HG03558 (cell line): Measurements from ENCODE around the gene PRM2.

Experiments
- ATAC-seq: cut with Tn5 transposase; IDR thresholded peaks from one replicate; pipeline ENCODE4 v1.9.1; 2021; ENCODE audit warnings: moderate number of reproducible peaks; ENCODE audit not compliant: unreplicated experiment; ENCODE audit errors: extremely low read depth

Gene PRM2

DNA sequence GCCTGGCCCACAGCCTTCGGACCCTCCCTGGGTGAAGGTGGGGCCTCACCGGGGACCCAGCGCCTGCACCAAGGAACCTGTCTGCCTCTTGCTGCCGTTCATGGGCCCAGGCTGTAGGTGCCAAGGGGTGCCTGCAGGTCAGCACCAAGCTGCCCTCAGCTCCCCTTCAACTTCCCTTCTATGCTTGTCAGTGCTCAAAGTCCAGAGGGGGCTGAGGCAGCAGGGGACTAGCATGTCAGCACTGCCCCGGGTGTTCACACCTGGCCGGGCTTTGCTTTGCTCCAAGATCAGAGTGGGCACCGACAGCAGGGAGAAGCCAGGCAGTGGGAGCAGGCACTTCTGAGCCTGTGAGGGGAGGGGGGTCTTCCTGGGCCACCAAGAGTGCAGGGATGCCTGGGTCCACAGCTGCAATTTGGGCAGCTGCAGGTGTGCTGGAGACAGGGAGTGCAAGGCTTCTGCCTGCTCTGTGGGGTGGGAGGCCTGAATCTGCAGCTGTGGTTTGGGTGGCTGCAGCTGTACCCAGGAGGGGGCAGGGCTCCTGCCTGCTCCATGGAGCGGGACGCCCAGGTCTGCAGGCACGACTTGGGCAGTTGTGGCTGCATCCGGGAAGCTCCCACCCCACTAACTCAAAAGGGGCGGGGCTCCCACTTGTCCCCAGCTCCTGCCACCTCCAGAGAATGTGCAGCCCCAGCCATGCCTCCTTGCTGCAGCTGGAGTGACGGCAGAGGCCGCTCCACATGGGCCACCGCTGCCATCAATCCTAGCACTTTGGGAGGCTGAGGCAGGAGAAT, 32.4 kb upstream of the PRM2 start:
- no peak for ATAC-seq

DNA sequence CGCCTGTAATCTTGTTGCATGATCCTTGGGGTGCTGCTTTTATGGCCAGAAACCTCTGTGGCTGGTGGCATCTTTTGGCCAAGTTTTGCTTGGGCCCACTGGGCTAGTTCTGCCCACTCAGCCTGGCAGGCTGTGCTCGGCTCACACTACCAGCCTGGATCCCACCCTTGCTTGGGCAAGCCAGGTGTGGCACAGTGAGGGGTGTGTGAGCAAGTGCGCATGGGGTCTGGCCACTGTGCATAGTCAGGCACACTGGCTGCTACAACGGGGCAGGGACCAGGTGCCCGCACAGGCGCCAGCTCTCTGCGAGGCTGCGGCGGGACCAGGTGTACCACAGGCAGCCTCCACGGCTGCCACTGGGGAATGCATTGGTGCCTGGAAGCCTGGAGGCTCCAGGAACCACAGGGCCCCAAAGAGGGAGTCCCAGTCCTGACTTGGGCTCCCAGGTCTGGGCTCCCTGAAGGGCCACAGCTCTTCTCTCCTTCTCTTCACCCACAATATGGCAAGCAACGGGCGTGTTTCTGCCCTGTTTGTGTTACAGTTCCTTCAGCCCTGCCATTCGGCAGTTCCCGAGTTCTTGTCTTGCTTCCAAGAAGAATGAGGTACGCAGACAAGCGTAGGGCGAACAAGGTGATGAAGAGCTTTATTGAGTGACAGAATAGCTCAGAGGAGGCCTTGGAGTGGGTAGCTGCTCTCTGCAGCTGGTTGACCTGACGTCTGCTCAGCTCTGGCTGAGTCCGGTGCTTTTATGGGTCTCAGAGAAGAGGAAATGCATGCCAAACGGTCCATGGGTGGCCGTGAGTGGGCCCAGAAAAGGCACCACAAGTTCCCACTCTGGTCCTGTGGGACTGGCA, 31.6 kb upstream of the PRM2 start:
- ATAC-seq, result no peak

DNA sequence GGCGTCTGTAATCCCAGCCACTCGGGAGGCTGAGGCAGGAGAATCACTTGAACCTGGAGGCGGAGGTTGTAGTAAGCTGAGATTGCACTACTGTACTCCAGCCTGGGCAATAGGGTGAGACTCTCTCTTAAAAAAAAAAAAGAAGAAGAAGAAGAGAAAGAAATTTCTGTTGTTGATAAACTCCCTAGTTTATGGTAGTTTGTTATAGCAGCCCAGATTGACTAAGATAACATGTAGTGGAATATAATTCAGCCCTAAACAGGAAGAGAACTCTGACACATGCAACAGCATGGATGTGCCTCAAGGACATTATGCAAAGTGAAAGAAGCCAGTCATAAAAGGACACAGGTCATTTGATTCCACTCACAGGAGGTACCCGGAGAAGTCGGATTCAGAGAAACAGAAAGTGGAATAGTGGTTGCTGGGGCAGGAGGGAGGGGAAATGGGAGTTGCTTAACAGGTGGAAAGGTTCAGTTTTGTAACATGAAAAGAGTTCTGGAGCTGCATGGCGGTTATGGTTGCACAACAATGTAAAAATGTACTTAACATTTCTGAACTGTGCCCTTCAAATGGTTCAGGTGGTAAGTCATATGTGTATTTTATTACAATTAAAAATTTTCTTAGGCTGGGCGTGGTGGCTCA, 30.8 kb upstream of the PRM2 start:
- ATAC-seq, result no peak

DNA sequence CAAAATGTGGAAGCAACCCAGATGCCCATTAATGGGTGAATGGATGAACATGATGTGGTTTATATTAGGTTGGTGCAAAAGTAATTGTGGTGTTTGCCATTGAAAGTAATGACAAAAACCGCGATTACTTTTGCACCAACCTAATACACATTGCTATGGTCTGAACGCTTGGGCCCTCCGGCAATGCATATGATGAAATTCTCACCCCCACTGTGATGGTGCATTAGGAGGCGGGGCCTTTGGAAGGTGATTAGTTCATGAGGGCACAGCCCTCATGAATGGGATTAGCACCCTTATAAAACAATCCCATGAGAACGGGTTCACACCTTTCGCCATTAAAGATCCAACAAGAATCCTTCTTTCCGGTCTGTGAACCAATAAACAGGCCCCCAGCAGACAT, 30.1 kb upstream of the PRM2 start:
- ATAC-seq, result no peak

DNA sequence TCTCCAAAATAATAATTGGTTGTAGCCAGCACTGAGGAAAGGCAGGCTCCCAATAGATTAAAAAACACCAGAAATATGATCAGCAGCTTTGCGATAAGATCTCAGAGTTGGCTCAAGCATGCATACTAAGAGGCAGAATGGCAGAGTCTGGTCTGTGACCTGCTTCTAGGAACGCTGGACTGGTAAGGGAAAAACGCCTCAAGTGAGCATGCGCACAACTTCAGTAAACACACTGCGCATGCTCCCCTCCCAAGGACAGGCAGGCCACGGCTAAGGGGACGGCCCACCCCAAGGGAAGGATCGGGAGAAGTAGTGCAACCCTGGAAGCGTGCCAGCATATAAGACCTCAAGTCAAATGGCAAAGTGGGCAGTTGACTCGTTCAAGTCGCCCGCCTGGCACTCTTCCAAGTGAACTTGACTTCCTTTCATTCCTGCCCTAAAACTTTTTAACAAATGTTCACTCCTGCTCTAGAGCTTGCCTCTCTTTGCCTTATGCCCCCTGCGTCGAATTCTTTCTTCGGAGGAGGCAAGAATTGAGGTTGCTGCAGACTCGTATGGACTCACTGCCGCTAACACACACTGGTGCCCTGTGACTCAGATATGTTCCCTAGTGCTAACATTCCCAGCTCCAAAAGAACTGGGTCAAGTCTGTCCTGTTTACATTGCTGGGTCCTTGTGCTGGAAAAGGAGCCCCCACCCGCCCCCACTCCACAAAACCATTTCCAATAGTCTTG, 27.3 kb upstream of the PRM2 start:
- no peak for ATAC-seq

GRCh38 chr16:11302977-11303376, 26.7 kb upstream of the PRM2 start:
- ATAC-seq, result no peak

GRCh38 chr16:11301645-11302501, 25.6 kb upstream of the PRM2 start:
- no peak for ATAC-seq

DNA sequence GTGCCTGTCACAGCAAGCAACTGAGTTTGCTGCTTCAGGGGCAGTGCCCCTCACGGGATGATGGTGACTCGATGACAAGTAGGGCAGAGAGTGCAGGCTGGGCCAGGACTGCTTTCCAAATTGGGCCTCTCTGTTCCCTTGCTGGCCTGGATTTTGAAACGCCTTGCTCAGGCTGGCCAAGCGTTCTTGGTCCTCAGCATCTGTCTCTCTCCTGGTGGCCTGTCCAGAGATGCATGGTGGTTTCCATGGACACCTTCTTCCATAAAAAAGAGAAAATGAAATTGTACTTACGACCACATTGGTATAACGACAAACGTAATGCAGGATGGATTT, 24.2 kb upstream of the PRM2 start:
- ATAC-seq, result no peak

DNA sequence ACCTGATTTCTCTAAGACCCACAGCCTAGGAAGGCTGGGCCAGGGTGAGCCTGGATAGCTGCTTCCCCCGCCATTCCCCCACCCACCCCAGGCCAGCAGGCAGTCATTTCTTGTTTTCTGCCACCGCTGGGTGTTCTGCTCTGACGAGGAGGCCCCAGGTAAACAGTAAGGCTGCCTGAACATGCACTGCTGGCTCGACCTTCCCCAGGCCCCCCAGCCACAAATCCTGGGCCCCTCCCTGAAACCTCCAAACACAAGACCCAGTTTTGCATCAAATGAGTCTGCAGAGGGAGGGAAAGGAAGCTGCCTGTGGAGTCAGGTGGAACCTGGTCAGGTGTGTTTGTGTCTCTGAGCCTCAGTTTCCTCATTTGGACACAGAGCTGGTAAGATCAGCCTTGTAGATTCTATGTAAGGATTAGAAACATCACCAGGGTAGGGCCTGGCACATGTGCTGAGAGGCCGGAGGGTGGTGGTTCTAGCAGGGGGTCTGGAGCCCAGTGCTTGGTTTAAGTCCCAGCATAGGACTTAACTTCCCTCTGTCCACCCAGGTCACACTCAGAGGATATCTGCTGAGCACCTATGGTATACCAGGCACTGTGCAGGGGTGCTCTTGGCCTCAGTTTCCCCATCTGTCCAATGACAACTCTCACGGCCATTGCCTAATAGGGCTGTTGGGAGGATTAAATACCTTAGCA, 23.7 kb upstream of the PRM2 start:
- ATAC-seq, result no peak

GRCh38 chr16:11298950-11299547, 22.8 kb upstream of the PRM2 start:
- peak; percentile 43 for ATAC-seq

GRCh38 chr16:11298143-11298900, 22.0 kb upstream of the PRM2 start:
- ATAC-seq, result no peak

DNA sequence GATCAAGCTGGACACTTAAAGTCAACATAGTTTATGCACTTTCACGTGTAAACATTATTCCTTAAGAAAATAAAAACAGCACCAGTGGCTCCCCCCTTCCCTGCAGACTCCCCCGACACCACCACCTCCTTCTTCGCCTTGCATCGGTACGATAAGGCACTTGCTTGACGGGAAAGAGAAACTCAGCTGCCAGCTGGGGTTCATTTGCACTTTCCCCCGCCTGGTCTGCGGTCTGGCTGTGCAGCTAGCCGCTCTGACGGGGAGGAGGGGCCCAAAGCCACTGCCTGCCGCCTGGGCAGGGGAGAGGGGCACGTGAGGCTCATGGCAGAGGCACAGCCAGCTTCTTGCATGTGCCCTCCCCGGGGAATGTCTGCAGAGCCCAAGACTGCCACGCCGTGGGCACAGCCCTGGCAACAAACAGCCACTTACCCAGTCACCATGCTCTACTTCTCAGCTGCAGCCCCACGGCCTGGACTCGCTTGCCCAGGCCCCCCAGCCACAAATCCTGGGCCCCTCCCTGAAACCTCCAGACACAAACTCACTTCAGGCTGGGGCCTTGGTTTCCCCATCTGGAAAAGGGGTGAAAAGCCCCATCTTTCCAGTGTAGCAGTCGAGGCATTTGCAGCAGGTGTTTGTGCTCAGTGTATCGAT, 21.3 kb upstream of the PRM2 start:
- peak; percentile 48 for ATAC-seq

- no peak for ATAC-seq
Measured at GRCh38 chr16:11296706-11297491, 20.6 kb upstream of the PRM2 start.

DNA sequence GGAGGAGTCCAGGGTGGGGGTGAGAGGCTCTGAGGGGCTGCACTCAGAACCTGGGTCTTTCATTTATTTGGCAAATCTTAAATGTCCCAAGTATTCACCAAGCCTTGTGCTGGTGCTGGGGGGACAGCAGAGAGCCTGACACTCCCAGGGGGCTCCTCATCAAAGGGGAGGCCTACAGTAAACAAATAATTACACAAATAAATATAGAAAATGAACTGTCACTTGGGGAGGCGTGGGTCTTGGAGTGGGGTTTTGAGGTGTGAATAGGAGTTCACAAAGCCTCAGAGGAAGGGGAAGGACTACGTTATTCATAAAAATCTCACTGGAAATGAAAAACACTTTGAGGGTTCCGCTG, 20.0 kb upstream of the PRM2 start:
- ATAC-seq, result no peak

GRCh38 chr16:11295672-11296071, 19.4 kb upstream of the PRM2 start:
- ATAC-seq, result no peak

DNA sequence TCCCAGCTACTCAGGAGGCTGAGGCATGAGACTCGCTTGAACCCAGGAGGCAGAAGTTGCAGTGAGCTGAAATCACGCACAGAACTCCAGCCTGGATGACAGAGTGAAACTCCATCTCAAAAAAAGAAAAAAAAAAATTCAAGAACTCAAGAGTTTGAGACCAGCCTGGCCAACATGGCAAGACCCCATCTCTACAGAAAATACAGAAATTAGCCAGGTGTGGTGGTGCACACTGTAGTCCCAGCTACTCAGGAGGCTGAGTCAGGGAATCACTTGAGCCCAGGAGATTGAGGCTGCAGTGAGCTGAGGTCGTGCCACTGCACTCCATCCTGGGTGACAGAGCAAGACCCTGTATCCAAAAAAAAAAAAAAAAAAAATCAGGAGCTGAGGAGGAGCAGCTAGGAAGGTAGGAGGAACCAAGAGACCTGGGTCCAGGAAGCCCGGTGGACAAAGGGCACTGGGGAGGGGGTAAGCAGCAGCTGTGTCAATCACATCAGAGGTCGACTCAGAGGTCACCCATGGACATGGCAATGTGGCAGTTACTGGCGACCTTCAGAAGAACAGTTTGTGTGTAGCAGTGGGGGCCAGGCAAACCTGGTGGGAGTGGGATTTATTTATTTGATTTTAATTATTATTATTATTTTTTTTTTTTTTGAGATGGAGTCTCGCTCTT, 15.9 kb upstream of the PRM2 start:
- no peak for ATAC-seq
